T-helper 22 cell (primary cell): ENCODE measurements around the gene NME4.

Experiments
- DNase-seq: peaks from one replicate; pipeline ENCODE4 v3.0.0-alpha.2; 2020; ENCODE audit warnings: low read depth

Gene NME4

GRCh38 chr16:363766-364490, 33.1 kb upstream of the NME4 start:
- no peak for DNase-seq

- DNase-seq, result no peak
Observed at GRCh38 chr16:364595-365491, 32.2 kb upstream of the NME4 start.

GRCh38 chr16:366476-366875, 30.5 kb upstream of the NME4 start:
- no peak for DNase-seq

GRCh38 chr16:367333-367903, 29.6 kb upstream of the NME4 start:
- no peak for DNase-seq

- no peak for DNase-seq
Observed at GRCh38 chr16:368388-369158, 28.4 kb upstream of the NME4 start.

GRCh38 chr16:369275-369865, 27.6 kb upstream of the NME4 start:
- DNase-seq, result no peak

GRCh38 chr16:369866-370436, 27.0 kb upstream of the NME4 start:
- DNase-seq, result no peak

GRCh38 chr16:370443-370842, 26.6 kb upstream of the NME4 start, which contains the start of gene MRPL28:
MRPL28 (minus strand) TSS chr16:370538; CDS start chr16:370218, 320 bp downstream.
- peak; percentile 86 for DNase-seq

- no peak for DNase-seq
Observed at GRCh38 chr16:370979-371514, 26.0 kb upstream of the NME4 start.

GRCh38 chr16:371515-372301, 25.3 kb upstream of the NME4 start:
- DNase-seq, result no peak

- DNase-seq, result no peak
Observed at GRCh38 chr16:372302-372983, 24.6 kb upstream of the NME4 start.

GRCh38 chr16:373020-373598, 23.9 kb upstream of the NME4 start:
- no peak for DNase-seq

- DNase-seq, result no peak
Observed at GRCh38 chr16:373848-374615, 23.0 kb upstream of the NME4 start.

- no peak for DNase-seq
Observed at GRCh38 chr16:374616-374926, 22.4 kb upstream of the NME4 start.

GRCh38 chr16:375212-375611, 21.8 kb upstream of the NME4 start:
- no peak for DNase-seq

GRCh38 chr16:375927-376816, 20.8 kb upstream of the NME4 start:
- DNase-seq, result no peak

GRCh38 chr16:376817-377418, 20.1 kb upstream of the NME4 start:
- no peak for DNase-seq
